ENCODE data around the gene PPL.

PPL gene

DNA sequence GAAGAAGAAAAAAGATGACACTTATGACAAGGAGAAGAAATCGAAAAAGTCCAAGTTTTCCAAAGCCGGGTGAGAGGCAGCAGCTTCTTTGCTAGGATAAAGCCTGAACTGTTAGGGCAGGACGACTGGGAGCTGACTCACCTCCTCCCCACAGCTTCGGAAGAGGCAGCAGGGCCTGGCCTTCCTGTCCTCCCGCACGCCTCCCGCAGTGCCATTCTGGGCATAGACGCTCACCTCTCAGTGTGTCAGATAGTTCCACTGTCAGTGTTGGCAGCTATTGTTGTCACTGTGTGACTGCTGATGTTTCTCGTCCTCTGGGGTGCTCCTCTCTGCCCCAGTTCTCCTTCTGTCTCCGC is 77.1 kb downstream of the PPL start:
- DNase-seq (ENCODE audit: low read depth), result no peak

DNA sequence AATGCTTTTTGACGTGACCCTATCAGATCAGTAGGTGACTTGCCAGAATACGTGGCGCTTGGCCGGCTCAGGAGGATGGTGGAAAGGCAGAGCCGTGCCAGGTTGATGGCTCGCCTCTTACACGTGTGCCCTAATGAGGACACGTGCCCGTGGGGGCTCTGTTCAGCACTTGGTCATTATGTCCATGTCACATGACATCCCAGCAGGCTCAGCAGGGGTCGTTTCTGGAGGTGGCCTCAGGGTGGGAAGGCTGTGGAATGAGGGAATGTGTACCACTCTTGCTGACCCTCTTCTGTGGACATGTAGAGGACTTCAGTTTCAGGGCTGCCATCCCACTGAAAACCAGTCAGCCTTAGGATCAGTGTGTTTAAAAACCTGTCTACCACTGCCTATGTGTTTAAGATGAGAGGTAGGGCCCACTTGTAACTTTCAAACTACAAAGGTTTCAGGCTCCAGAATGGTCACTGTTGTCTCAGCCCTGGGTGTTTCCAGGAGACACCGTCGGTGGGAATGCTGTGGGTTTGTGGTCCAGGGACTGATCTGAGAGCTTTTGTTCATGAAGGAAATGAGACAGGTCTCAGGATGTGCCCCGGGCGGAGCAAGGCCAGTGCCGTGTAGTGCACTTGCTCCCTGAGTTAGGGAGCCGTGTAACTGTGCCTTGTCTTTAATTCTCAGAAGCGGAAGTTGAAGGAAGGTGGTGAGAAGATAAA is 77.6 kb downstream of the PPL start:
- no peak for DNase-seq (ENCODE audit: low read depth)

DNA sequence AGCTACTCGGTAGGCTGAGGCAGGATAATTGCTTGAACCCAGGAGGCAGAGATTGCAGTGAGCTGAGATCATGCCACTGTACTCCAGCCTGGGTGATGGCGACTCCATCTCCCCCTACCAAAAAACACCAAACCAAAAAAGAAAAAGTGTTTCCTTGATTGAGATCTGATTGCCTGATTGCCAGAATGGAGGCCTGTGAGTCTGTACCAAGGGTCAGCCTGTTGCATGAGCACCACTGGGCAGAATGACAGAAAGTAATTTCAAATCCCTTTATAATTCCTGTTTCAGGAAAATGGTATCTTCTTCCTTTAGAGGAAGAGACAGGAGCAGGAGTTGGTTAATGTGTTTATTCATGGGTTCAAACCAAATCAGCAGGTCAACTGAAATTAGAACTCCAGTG is 81.1 kb downstream of the PPL start:
- DNase-seq (ENCODE audit: low read depth), result no peak

DNA sequence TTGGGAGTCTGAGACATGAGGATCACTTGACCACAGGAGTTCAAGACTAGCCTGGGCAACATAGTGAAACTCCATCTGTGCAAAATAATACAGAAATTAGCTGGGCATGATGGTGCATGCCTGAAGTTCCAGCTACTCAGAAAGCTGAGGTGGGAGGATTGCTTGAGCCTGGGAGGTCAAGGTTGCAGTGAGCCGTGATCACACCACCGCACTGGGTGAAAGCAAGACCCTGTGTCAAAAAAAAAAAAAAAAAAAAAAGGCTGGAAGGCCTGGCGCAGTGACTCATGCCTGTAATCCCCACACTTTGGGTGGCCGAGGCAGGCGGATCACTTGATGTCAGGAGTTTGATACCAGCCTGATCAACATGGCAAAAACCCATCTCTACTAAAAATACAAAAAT is 81.6 kb downstream of the PPL start:
- no peak for DNase-seq (ENCODE audit: low read depth)

DNA sequence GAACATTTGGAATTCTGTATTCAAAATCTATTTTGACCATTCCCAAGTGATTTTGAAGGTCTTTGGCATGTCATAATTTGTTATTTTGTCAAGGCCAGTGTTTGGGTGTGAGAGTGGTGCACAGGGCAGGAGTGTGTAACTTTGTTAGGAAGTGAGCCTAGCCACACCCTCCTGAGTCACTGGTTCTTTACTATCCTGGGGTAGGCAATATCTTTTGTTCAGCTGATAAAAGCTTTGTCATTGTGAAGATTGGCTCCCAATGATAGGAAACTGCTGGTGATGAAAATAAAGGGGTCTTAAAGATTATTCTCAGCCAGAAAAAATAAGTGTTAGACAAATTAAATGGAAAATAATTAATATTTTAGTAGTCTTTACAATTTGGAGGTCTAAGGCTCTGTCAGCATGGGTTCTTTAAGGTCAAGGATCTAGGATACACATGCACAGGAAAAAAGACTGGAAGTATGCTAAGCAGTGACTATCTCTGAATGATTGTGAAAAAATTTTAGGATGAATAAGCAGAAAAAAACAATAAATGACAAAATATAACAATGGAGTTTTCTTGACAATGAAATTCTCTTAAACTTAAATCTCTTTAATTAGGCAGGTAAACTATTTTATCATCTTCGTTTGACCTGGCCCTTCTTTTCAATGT is 84.6 kb downstream of the PPL start:
- no peak for DNase-seq (ENCODE audit: low read depth)

DNA sequence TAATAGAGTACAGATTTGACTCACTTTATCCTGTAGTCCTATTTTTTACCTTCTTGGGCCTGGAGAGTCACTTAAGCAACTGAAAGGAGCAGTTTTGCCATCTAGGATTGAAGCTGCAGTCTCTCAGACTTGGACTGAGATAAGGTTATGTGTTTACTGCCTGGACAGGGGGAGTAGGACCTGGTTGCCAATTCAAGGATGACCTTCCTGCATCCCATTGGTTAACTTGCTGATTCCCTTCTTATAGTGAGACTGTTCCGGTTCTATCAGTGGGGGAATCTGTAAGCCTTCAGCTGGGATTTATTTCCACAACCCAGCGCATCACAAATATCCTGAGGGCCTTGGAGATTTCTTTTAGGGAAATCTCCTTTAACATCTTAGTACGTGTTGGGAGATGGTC is 86.7 kb downstream of the PPL start:
- no peak for DNase-seq (ENCODE audit: low read depth)

DNA sequence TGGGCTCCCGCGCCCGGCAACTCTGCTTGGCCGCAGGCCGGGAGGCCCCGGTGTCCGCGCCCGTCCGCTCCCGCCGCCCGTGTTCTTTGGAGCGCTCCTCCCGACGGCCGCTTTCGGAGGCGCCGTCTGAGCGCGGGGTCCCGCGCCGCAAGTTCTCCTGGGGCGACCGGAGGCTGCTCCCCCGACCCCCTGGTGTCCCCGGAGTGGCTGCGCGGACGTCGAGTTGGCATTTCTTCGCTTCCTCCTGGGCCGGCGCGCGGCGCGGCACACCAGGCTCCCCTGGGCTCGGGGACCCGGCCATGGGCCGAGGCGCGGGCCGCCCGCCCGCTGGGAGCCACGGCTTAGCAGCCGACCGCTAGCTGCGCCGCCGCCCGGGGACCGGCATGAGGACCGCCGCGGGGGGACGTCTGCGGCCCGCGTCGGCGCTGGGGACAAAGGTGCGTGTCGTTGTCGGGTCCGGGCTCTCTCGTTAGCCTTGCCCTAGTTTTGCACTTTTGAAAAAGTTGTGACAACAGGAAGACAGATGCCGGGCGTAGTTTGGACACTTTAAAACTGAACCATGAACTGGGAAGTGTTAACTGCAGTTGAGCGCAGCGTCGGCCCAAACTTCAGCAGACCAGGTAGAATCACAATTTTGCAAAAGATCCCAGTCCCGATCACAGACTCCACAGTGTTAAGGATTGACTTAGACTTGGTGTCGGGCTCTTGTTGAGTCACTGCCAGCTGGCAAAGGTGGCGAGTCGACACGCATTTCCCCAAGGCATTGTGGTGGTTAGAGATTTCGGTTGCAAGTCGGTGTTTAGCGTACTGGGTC is 89.0 kb downstream of the PPL start:
- DNase-seq (ENCODE audit: low read depth), result peak; percentile 17

DNA sequence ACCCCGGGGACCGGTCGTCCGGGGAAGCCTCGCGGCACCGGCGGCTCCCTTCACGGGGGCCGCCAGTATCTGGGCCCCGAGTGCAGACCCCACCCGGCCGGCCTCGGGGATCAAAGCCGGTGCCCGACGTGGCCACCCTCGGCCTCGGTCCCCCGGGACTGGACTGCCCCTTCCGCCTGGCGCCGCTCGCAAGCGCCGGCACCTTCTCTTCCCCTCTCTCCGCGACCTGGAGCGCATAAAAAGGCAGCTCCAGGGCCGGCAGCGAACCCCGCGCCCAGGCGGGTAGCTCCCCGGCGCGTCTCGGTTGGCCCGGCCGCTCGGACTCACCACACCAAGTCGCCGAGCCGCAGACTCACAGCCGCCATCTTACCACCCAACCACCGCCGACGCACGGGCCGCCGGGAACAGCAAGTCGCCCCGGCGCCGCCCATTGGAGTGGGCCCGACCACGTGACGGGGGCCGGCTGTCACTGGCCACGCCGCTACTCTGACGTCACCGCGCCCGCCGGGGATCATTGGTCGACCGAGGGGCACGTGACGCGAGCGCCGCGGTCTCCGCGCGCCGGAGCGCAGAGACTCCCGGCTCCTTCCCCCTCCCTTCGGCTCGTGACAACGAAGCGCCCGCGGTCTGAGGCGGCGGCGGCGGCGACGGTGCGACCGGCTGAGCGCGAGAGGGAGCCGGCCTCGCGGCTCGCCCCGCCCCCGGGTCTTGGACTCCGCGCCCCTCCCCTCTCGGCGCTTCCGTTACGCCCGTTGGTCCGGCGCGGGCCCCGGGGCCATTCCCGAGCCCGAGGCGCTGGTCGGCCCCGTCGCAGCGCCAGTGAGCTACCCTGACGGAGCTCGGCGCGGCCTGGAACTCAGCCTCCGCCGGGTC is 89.8 kb downstream of the PPL start, which contains the start of the genes GLYR1 and UBN1:
Gene GLYR1 (minus strand): TSS at position 388 of the 873 bp plus-strand sequence. CDS start 23 bp downstream, at position 365.
Gene UBN1 (plus strand): TSS at position 581 of the 873 bp plus-strand sequence. CDS start 5,437 bp downstream, outside the sequence.
- DNase-seq (ENCODE audit: low read depth), result peak; percentile 100

DNA sequence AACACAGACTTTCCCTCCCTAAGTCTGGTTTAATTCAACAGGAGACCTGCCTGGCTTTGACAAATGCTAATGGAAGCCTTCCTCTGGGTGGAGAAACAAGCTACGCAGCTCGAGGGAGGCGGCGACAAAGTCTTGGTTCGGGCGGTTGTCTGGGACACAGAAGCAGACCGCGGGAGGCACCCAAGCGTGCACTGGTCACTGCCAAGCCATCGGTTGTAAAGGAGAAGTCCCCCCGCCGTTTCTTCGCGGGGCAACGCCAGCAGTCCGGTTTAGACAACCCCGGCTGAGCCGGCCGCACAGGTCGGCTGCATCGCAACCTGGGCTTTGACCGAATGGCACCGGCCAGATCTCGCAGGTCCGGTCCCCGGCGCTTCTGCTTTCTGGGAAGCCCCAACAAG is 90.4 kb downstream of the PPL start:
- no peak for DNase-seq (ENCODE audit: low read depth)

DNA sequence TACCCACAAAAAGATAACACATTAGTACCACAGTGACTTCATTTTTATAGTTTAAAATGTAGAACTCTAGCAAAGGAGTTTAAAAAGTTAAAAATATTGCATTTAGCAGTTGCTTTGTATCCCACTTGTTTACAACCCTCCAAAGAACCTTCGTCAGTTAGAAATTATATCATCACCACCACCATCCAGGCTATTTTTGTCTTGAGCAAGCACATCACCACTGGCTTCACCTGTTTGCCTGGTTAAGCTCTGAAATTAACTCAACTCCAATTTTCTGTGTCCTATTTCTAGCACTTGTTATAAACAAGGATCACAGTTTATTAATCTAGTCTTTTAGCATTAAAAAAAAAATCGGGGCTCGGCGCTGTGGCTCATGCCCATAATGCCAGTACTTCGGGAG is 96.0 kb downstream of the PPL start:
- DNase-seq (ENCODE audit: low read depth), result no peak

DNA sequence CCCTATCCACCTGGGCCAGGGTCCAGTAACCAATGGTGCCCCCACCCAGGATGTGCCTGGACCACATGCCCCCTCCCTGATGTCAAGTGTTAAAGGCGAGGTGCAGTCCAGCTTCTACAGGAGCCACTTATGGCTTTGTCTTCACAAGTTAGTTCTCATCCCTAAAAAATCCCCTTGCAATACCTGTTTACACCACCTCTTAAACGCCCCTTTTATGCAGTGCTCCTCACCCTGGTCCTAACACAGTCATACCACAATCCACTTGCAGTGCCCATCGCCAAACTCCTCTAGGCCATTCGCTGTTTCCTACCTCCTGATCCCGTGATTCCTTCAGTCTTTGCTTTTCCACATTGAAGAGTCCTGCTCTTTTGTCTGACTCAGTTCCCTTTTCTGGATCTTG is 97.0 kb downstream of the PPL start:
- no peak for DNase-seq (ENCODE audit: low read depth)

DNA sequence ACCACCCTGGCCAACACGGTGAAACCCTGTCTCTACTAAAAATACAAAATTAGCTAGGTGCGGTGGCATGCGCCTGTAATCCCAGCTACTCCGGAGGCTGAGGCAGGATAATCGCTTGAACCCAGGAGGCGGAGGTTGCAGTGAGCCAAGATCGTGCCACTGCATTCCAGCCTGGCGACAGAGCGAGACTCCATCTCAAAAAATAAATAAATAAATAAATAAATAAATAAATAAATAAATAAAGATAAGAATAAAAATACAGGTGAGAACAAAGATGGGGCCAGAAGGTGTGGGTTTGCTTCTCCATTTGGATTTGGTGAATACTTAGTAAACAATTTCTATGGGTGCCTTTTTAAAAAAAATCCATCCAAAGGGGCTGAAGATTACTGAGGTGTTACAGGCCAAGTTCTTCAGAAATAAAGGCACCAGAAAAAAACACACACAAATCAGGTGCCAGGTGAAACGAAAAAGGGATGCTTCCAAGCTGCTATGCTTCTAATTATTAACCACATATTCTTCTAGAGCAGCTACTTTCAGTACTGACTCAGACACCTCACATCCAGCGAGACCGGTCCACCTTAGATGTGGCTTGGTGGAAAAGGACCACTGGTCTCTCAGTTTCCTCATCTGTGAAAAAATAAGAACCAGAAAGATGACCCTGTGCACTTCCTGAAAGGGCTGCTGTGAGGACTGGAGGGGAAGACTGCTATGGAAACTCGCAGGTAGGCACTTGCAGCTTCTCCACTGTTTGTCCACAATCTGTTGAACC is 99.0 kb downstream of the PPL start:
- DNase-seq (ENCODE audit: low read depth), result no peak

DNA sequence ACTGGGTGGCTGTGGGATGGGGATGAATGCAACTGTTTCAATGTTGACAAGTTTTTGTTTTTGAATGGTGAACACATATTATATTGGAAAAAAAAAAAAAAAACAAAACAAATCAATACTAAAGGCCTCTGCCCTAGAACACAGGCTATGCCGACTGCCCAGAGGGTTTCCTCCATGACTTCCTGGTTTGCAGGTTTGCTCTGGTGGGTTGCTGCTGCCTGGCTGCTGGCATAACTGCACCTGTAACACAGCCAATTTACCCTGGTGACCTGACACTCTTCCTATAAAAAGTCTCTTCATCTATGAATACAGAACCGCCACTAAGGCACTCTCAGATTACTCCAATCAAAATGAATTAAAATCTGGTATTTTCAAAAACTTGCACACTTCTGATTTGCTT is 100.2 kb downstream of the PPL start:
- no peak for DNase-seq (ENCODE audit: low read depth)

DNA sequence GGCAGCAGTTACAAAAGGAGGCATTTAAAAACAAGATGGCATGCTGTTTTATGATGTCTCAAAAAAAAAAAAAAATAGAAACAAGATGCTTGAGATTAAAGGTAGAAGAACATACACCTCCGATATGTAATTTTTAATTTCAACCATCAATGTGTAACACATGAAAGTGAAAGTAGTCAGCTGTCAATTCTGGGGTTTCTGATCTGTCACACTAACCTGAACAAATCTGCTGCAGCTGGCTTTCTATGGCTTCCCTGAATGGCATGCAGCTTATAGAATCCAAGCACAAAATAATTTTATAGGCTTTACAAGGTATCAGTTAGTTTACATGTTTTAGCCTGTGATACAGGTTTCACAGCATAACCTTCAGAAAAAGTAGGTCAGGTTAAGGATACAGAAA is 103.4 kb downstream of the PPL start:
- no peak for DNase-seq (ENCODE audit: low read depth)

DNA sequence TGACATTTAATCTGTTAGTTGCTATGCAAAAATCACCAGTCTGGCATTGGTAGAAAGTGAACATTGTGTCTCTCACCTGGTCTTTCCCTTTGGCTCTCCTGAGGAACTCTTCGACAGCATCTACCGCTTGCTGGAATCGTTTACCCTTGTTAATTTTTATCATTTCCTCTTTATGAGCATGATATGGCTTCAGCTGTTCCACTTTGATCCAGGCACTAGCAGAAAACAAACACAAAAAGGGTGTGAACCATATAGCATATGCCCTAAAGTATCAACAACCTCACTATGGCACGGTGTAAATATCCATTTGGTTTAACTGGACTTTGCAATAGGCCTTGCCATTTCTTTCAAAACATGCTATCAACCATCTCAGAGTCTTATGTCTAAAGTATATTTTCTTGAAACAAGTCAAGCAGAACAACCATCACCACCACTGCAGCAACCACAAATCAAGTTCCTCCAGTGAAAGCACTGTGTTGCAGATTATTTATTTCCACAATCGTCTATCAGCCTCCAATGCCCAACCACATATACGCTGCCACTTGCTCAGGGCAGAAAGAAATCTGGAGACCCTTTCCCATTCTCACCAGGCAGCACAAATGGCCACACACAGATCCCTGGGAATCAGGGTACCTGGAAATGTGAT is 104.1 kb downstream of the PPL start:
- no peak for DNase-seq (ENCODE audit: low read depth)
